NCI-H524 treated with DMSO at 0.1 percent for 48 hours (cell line): ENCODE results near the gene CDCA7L.
"Not testable (repeated sequence)": the region's sequence is repeated elsewhere in the genome, so short reads cannot be mapped to it uniquely, and the experiment has no call there.

Experiments used
- DNase-seq: peaks from one replicate; lab custom pipeline; 2025; lab: John Stamatoyannopoulos, UW

The CDCA7L gene

DNA sequence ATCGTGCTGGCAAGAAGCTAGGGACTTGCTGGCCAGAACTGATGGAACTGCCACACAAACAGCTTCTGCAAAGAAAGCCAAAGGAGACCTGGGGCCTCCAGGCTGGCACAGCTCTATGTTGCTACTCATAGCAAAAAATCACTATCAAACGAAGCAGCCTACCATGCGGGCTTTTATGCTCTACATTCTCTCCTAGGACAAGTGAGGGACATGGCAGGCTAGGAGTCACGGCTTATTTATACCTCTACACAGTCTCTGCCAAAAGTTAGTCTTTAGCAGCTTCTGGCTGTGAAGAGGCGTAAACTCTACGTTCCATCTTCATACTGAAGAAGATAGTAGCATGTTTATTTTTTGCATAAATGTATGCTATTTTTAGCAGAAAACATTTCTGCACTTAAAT is 35.4 kb downstream of the CDCA7L start:
- DNase-seq: no peak

DNA sequence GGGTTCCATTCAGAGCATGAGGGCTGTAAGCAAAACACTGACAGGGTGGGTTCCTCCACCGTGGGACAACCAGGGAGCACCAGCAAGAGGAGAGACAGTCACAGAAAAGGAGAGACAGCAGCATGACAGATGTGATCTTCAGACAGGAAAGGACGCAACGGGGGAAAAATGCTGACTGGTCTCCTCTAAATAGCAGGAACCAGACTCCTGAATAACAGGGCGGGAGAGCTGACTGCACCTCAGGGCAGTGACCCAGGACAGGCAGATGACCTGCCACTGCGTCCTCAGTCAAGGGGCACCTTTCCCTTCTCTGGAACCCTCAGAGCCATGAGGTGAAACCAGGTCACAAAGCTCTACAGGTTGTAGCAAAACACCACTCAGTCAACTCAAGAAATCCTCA is 37.0 kb downstream of the CDCA7L start:
- DNase-seq: no peak

DNA sequence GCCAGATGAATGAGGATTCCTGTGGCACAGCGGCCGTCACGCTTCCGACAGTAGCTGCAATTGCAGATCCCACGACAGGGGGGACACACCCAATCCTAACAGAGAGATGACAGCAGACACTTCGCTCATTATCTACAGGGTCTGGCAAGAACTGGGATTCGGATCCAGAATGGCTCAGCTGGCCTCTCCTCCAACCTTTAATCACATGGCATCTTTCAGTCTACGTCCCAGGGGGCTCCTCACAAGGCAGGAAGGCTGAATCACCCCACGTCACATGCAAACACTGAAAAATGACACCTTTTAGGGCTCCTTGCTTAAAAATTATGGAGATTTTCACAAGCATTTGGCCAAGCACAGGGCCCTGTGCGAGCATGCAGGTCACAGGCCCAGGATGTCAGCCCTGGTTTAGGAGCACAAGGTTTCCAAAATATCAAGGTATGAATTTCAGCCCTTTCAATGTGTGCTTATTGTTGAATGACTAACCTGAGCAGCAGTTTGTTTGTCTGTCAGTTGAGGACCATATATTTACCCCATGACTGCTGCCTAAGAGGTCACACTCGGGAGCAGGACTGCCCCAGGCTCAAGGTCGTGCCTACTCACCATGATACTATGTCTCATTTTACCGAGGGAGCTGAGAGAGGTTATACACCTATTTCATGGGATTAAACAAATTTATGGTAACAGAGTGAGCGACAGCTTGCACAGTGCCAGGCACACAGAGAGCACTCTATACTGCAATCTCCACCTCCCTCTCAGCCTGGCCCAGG is 42.5 kb downstream of the CDCA7L start:
- no peak for DNase-seq

GRCh38 chr7:21902240-21902639 is 43.5 kb downstream of the CDCA7L start:
- no peak for DNase-seq

DNA sequence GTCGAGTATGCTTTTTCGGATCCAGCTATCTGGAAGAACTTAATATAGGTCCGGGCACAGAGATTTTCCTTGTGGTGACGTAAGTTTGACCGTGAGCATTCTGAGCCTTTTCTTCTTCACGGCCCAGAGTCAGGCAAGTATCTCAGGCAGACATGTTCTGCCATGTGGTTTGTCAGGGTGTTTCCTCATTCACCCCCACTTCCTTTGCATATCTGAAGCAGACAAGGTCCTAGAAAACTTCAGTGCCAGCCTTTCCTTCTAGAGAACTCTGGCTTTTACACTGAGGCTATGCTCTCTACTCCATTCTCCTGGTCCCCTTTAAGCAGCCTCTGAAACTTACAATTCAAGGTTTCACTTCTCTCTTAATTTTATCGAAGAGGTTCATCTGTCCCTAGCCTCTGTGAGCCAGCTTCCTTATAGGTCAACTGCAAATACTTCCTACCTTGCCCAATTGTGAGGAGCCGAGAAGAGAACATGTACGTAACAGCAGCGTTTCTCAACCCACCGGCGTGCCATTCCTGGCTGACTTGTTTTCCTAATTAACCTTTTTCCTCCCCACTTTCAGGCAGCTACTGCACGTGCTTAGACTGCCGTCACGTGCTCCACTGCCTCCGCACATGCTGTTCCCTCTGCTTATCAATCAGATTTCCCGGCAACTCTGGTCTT is 47.3 kb downstream of the CDCA7L start:
- DNase-seq: no peak

GRCh38 chr7:21893401-21893800 is 52.3 kb downstream of the CDCA7L start:
- DNase-seq: no peak

GRCh38 chr7:21891291-21891690 is 54.4 kb downstream of the CDCA7L start:
- no peak for DNase-seq

DNA sequence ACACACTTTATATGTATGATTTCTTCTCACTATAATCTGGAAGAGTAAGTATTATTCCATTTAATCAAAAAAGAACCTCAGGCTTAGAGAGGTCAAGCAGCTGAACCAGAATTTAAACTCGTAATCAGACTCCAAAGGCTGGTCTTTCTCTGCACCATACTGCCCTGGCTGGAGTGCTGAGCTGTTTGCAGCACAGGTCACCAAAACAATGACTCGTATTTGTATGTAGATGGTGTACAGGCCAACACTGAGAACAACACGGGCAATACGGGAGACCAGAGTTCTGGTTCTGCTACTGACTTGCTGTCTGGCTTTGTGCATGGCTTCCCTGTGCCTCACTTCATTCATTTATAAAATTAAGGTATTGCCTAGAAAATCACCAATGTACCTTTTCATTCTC is 57.9 kb downstream of the CDCA7L start:
- no peak for DNase-seq

DNA sequence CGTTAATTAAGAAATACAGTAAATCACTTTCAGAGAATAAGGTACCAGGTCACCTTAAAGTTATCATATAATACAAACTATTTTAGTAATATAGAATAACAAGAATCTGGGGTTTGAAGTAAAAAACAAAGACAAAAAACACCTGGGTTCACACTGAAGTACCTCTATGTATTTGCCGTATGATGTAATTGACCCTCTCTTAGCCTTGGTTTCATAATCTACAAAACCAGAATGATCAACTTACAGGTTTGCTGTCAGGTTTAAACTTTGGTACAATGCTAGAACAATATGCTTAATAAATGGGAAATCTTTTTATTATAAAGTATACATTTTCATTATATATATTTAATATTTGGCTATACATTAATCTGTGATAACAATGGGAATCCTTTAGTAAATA is 58.3 kb downstream of the CDCA7L start:
- DNase-seq: no peak

DNA sequence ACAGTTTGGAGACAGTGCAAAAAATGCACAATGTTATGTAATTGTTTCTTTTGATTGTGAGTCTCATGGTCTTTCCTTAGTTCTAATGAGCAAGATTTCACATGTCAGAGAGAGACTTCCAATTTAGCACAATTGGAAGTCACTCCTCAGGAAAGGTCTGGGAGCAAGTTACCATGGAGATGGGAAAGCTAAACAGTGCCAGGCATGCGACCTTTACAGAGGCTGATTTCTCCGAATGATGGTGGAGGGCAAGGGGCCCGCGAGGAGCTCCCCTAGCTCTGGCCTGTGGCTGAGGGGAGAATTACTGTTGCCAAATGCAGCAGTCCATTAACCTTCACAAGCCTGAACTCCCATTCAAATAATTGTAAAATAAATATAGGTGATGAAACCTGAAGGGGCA is 59.3 kb downstream of the CDCA7L start:
- no peak for DNase-seq

DNA sequence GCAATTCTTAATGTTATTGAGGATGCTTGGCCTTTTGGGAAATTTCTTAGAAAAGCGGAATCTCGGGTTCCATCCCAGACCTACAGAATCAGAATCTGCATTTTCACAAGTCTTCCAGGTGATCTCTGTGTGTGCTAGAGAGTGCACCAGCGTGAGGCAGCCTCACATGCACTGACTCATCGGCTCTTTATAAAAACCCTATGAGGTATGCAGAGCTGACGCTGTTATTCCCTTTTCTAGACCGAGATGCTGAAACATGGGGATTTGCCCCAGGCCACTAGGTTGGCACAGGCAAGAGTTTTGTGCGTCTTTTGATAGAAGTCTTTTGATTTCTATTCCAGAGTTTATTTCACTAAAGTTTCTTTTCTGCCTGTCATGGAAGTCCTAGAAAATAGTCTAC is 61.2 kb downstream of the CDCA7L start:
- no peak for DNase-seq

DNA sequence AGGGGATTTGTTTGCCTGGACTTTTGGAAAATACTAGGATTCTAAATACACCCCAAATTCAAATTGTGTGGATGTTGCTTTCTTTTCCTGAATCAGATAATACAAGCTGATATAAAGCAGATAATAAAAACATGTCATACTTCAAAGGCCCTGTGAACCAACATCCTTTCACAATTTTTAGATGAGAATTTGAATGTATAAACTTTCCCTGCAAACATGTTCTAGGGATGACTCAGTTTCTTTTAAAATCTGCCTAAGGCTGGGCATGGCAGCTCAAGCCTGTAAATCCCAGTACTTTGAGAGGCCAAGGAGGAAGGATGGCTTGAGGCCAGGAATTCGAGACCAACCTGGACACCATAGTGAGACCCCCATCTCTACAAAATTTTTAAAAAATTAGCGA is 62.2 kb downstream of the CDCA7L start:
- not testable (repeated sequence) for DNase-seq

DNA sequence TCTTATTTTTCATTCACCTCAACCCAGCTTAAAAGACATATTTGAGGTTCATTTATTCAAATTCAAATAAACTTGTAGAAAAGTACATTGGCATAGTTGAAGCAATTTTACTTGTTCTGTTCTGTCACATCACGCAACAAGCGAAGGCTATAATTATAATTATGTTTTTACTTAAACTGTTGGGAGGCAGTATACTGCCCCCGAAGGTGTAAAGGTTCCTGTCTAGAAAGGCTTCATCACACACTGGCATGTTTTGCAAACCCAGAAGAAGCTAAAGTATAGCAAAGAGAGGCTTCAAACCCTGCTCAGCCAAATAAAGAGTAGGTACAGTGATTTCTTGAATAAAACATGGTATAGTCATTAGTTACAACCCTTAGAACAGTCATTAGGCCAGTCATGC is 62.6 kb downstream of the CDCA7L start:
- no peak for DNase-seq

- DNase-seq: no peak
These were observed 75.8 kb downstream of the CDCA7L start for GRCh38 chr7:21869785-21870402.

DNA sequence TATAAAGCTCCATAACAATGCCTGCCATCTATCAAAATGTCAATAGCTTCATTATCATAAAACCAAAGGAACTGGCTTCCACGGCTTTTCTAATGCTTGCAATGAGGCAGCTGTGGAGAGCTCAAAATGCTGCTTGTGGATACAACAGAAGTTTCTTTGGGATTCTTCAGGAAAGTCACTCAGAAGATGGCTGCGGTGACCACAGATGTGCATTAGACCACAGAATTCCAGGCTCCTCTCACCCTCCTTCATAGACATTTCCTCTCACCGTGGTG is 77.2 kb downstream of the CDCA7L start:
- DNase-seq: no peak

DNA sequence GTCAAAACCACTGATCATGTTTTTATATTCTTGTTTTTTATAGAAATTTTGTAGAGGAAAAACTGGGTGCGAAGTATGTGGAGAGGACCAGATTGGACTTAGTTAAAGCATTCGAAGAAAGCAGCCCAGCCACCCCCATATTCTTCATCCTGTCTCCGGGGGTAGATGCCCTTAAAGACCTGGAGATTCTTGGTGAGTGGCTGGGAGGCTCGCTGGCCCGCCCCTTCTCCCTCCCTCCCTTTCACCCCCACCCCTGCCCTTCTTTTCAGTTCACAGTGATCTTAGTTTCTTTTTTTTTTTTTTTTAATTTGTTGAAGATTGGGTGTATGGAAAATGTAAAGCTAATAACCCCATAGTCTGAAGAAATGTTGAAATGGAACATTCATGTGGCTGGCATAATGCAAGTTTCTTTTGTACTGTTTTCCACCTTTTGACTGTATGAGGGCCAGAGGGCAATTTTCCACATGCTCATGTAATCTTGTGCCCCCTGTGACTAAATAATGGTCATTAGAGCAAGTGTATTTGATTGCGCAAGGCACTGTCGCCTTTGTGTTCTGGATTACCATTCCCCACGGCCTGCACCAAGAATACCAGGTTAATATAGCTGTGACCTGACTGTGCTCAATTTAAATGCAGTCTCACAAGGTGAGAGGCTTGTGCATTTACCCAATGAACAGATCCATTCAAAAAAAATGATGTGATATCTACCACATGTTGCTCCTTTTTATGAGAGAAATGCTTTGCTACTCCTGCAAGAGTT is 77.7 kb downstream of the CDCA7L start:
- no peak for DNase-seq

- DNase-seq: no peak
These were observed 78.5 kb downstream of the CDCA7L start for GRCh38 chr7:21867226-21867625.

GRCh38 chr7:21866731-21867130 is 79.0 kb downstream of the CDCA7L start:
- DNase-seq: no peak

DNA sequence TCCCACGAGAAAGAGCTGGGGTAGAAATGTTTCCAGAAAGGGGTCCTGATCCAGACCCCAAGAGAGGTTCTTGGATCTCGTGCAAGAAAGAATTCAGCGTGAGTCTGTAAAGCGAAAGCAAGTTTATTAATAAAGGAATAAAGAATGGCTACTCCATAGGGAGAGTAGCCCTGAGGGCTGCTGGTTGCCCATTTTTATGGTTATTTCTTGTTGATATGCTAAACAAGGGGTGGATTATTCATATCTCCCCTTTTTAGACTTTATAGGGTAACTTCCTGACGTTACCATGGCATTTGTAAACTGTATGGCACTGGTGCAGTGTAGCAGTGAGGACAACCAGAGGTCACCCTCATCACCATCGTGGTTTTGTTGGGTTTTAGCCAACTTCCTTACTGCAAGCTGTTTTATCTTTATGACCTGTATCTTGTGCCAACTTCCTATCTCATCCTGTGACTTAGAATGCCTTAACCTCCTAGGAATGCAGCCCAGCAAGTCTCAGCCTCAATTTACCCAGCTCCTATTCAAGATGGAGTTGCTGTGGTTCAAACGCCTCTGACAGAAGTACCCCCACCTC is 80.0 kb downstream of the CDCA7L start:
- DNase-seq: not testable (repeated sequence)

DNA sequence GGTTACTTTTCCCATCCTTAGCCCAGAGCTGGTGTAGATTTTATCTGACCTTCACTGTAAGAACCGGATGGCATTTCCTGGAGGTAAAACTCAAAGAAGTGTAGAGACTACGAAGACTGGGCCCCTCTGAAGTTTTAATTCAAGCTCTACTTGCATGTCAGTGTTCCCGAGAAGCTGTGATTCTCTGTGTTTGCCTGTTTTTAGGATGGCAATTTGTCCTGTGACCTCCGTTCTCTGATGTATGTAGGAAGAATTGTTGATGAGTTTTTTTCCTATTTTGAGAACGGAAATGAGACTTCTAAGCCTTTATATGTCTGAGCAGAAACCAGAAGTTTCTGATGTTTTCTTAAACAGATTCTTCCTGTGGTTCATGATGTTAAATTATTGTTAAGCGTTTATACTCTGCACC is 94.1 kb downstream of the CDCA7L start:
- DNase-seq: no peak
